ENCODE results near the gene URAD. TPM values are rescaled to one million over a fixed set of nuclear protein-coding genes. Genes with fewer than 3 reads are reported as not detected.

The URAD gene
- total RNA-seq, 1 donor = not detected

GRCh38 chr13:28027607-28028364 is 39.3 kb upstream of the URAD start:
- TF ChIP-seq, protein P1, sequence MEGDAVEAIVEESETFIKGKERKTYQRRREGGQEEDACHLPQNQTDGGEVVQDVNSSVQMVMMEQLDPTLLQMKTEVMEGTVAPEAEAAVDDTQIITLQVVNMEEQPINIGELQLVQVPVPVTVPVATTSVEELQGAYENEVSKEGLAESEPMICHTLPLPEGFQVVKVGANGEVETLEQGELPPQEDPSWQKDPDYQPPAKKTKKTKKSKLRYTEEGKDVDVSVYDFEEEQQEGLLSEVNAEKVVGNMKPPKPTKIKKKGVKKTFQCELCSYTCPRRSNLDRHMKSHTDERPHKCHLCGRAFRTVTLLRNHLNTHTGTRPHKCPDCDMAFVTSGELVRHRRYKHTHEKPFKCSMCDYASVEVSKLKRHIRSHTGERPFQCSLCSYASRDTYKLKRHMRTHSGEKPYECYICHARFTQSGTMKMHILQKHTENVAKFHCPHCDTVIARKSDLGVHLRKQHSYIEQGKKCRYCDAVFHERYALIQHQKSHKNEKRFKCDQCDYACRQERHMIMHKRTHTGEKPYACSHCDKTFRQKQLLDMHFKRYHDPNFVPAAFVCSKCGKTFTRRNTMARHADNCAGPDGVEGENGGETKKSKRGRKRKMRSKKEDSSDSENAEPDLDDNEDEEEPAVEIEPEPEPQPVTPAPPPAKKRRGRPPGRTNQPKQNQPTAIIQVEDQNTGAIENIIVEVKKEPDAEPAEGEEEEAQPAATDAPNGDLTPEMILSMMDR (IDR thresholded peaks at IDR 0.05; ENCODE audit: insufficient read depth, low read depth, low read length) = no peak
- H3K4me3 ChIP-seq (ENCODE audit: low read depth, low read length) = no peak overlapping the region
- no peak for DNase-seq (ENCODE audit: low read depth)

GRCh38 chr13:28027071-28027470 is 38.6 kb upstream of the URAD start:
- TF ChIP-seq, protein P1 (IDR thresholded peaks at IDR 0.05; ENCODE audit: insufficient read depth, low read depth, low read length) = no peak
- DNase-seq (ENCODE audit: low read depth) = no peak
- no peak overlapping the region for H3K4me3 ChIP-seq (ENCODE audit: low read depth, low read length)

GRCh38 chr13:28026508-28026907 is 38.0 kb upstream of the URAD start:
- TF ChIP-seq, protein P1 (IDR thresholded peaks at IDR 0.05; ENCODE audit: insufficient read depth, low read depth, low read length) = no peak
- no peak overlapping the region for H3K4me3 ChIP-seq (ENCODE audit: low read depth, low read length)
- DNase-seq (ENCODE audit: low read depth) = no peak

DNA sequence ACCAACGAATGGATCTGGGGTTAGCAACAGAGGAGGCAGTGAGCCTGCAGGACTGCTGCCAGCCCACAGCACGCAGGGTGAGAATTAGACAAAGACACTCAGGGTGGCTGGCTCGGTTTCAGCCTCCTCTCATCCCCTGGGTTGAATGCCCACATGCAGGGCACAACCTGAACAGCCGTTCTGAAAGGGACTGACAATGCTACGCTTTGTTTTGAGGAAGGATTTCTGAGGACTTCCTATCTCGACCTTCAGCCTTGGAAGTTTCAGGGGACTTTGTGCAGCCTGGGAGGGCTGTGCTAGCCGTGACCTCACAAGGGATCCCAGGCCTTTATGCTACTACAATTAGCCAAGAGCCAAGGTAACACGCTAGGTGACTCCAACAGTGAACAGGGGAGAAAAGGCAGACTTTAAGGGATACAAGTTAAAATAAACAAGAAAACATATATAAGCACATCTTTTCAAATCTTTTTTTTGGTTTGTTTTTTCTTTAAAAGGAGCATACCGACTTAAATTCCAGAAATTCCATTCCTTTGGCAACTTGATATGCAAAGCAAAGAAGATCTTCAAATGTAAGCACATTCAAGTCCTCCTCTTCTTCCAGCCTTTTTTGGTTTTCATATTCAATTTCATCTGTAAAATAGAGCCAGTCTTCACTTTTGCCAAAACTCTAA is 34.5 kb upstream of the URAD start:
- TF ChIP-seq, protein P1 (IDR thresholded peaks at IDR 0.05; ENCODE audit: insufficient read depth, low read depth, low read length) = no peak
- peak; percentile 3 for DNase-seq (ENCODE audit: low read depth)
- no peak overlapping the region for H3K4me3 ChIP-seq (ENCODE audit: low read depth, low read length)

DNA sequence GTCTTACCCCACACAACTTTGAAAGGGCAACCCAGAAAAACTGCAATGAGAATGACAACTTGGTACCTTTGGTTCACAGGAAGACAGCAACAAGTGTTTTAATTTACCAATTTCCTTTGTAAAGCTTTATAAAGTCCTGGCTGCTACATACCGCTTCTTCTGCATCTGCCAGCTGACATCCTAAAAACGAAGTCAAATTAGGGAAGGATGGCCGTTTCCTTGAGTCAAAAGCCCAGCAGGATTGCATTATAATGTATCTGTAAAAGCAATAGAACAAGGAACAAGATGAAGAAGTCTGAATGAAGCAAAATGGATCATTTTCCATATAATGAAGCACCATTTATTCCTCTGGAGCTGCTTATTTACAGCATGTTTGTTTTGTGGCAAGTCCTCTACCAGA is 25.8 kb upstream of the URAD start:
- no peak overlapping the region for H3K4me3 ChIP-seq (ENCODE audit: low read depth, low read length)
- TF ChIP-seq, protein P1 (IDR thresholded peaks at IDR 0.05; ENCODE audit: insufficient read depth, low read depth, low read length) = no peak
- no peak for DNase-seq (ENCODE audit: low read depth)

GRCh38 chr13:28013482-28013881 is 25.0 kb upstream of the URAD start:
- no peak for DNase-seq (ENCODE audit: low read depth)
- no peak overlapping the region for H3K4me3 ChIP-seq (ENCODE audit: low read depth, low read length)
- TF ChIP-seq, protein P1 (IDR thresholded peaks at IDR 0.05; ENCODE audit: insufficient read depth, low read depth, low read length) = no peak
